Adipocyte (in vitro differentiated cells): ENCODE measurements around the gene ARL4D.
"Not testable (repeated sequence)": the region's sequence is repeated elsewhere in the genome, so short reads cannot be mapped to it uniquely, and the experiment has no call there.

Source experiments
- DNase-seq: peaks from one replicate; pipeline ENCODE4 v3.0.0-alpha.2; 2015; ENCODE audit warnings: low read depth
- H3K27me3 ChIP-seq: replicated peaks from 2 replicates; pipeline ENCODE4 v1.7.0; 2013; ENCODE audit warnings: mild to moderate bottlenecking, low read length, moderate library complexity; ENCODE audit not compliant: control insufficient read depth, insufficient read depth
- H3K36me3 ChIP-seq: 2 replicates; pipeline ENCODE4 v1.7.0; 2013; ENCODE audit warnings: low read length, mild to moderate bottlenecking, moderate library complexity; ENCODE audit not compliant: control insufficient read depth, insufficient read depth, severe bottlenecking
- H3K4me1 ChIP-seq: 2 replicates; pipeline ENCODE4 v1.7.0; 2013; ENCODE audit warnings: mild to moderate bottlenecking, low read length, moderate library complexity; ENCODE audit not compliant: control insufficient read depth, insufficient read depth
- H3K4me3 ChIP-seq: 2 replicates; pipeline ENCODE4 v1.7.0; 2013; ENCODE audit warnings: mild to moderate bottlenecking, low read length, moderate library complexity
- H3K9ac ChIP-seq: 2 replicates; pipeline ENCODE4 v1.7.0; 2013; ENCODE audit warnings: mild to moderate bottlenecking, low read length, moderate library complexity
- H3K9me3 ChIP-seq: 2 replicates; pipeline ENCODE4 v1.7.0; 2013; ENCODE audit warnings: mild to moderate bottlenecking, low read length, moderate library complexity; ENCODE audit not compliant: control insufficient read depth

The ARL4D gene

DNA sequence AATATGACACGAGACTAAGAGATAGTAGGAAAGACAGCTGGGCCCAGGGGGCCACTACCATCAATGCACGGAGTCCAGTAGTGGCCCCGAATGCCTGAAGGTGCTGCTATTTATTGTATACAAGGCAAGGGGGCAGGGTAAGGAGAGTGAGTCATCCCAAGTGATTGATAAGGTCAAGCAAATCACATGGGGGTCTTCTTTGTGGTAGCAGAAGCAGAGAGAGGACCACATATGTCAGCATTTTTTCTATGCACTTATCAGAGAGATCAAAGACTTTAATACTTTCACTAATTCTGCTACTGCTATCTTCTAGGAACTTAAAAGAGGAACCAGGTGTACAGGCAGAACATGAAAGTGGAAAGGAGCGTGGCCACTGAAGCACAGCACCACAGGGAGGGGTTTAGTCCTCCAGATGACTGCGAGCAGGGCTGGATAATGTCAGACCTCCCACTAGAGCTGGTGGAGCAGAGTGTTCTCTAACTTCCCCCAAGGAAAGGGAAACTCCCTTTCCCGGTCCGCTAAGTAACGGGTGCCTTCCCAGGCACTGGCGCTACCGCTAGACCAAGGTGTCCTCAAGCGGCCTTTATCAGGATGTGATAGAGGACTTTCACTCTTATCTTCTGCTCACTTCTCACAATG lies 26.4 kb upstream of the ARL4D start:
- Histone ChIP-seq H3K9me3 (no peaks in the 10 kb centered on the region), H3K27me3 (no peaks in the 10 kb centered on the region), H3K4me1 (peaks cover 18% of the 10 kb centered on the region), H3K9ac (no peak overlapping the region), H3K4me3 (no peak overlapping the region), H3K36me3 (no peaks in the 10 kb centered on the region)
- DNase-seq: no peak

DNA sequence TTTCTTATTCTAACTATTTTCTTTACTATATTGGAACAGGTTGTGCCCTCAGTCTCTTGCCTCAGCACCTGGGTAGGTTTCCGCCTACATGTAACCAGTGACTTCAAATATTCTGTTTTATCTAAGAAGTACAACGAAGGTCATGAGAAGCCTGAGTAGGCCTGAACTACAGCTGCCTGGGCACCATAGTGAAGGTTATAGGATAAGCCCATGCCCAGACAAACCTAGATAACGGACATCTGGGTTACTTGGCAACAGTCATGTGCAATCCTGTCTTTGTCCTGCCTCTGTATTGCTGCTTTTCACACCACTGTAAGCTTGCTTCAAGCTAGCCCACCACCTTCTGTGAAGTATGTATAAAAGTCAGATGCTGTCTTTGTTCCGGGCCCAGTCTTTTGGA lies 25.4 kb upstream of the ARL4D start:
- no peak for DNase-seq
- H3K4me1 ChIP-seq: peaks cover 15% of the 10 kb centered on the region
- no peaks in the 10 kb centered on the region for H3K36me3 ChIP-seq

DNA sequence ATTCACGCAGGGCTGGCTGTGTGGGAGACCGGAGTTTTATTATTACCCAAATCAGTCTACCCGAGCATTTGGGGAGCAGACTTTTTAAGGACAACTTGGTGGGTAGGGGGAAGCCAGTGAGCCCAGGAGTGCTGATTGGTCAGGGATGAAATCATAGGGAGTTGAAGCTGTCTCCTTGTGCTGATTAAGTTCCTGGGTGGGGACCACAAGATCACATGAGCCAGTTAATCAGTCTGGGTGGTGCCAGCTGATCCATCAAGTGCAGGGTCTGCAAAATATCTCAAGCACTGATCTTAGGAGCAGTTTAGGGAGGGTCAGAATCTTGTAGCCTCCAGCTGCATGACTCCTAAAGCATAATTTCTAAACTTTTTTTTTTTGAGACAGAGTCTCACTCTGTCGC lies 22.9 kb upstream of the ARL4D start:
- H3K4me1 ChIP-seq, H3K4me3 ChIP-seq, DNase-seq, H3K27me3 ChIP-seq, H3K36me3 ChIP-seq, H3K9ac ChIP-seq: not testable (repeated sequence)
- peaks cover 13% of the 10 kb centered on the region for H3K9me3 ChIP-seq

More for the DNA sequence above, 25.4 kb upstream of the ARL4D start:
- no peak overlapping the region for H3K4me3 ChIP-seq
- H3K9me3 ChIP-seq: no peaks in the 10 kb centered on the region
- no peak overlapping the region for H3K9ac ChIP-seq
- no peaks in the 10 kb centered on the region for H3K27me3 ChIP-seq

DNA sequence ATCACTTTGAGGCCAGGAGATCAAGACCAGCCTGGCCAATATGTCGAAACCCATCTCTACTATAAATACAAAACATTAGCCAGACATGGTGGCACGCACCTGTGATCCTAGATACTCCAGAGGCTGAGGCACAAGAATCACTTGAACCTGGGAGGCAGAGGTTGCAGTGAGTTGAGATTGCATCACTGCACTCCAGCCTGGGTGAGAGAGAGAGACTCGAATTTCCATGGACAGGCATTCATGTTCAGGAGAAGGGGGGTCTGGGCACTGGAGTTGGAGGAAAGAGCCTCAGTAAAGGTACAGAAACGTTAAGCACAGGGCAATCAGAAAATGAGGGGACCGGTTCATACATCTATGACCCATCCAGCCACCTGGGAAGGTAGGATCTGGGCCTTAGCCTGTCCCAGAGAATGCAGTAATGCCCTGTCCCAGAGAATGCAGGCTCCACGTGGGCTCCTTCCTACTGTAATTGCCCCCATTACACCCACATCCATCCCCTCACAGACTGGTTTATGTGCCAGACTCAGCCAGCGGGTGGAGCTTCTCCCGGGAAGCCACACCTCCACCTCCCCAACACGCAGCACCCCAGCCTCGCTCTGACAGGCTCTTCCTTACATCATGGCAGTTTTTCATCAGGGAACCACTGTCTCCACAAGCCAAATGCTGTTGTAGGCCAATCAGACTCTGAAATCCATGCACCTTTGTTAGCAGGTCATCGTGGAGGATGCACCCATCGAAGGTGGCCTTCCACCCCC lies 21.6 kb upstream of the ARL4D start:
- H3K9ac ChIP-seq: no peak overlapping the region
- peaks cover 3% of the 10 kb centered on the region for H3K4me1 ChIP-seq
- no peaks in the 10 kb centered on the region for H3K27me3 ChIP-seq

DNA sequence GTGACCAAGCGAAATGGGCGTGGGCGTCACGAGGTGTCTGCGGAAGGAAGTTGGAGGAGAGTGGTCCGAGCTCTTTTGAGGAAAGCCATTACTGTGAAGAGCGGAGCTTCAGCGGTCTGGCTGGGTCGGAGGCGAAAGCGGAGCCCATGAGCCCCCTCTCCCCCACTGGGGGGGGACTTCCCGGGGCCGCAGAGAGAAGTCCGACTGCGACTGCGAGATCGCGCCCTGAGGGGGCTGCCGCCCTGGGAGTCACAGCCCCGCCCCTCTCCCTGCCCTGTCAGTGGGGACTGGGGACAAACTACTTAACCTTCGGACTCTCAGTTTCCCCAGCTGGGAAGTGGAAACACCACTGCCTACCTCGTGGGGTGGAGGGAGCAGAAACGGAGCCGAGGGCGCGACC lies 20.0 kb upstream of the ARL4D start:
- DNase-seq: no peak
- H3K36me3 ChIP-seq: no peaks in the 10 kb centered on the region
- H3K9ac ChIP-seq: no peak overlapping the region
- H3K4me3 ChIP-seq: no peak overlapping the region
- peaks cover 3% of the 10 kb centered on the region for H3K4me1 ChIP-seq
- H3K9me3 ChIP-seq: peaks cover 16% of the 10 kb centered on the region
- no peaks in the 10 kb centered on the region for H3K27me3 ChIP-seq

More for the DNA sequence above, 21.6 kb upstream of the ARL4D start:
- H3K4me3 ChIP-seq: no peak overlapping the region
- peaks cover 16% of the 10 kb centered on the region for H3K9me3 ChIP-seq
- no peaks in the 10 kb centered on the region for H3K36me3 ChIP-seq
- DNase-seq: no peak

DNA sequence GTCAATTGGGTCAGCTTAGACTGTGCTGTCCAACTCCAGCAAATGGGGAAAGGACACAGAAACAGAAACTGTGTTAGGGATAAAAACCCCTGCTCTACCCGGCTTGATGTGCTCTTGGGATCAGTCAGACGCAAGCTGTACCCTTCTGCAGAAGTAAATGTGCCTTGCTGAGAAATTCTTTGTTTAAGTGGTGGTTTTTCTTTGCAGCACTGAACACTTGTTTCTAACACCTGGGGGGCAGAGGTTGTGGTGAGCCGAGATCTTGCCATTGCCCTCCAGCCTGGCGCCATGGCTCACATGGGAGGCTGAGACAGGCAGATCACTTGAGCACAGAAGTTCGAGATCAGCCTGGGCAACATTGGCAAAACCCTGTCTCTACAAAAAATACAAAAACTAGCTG lies 18.5 kb upstream of the ARL4D start:
- DNase-seq: no peak
- no peaks in the 10 kb centered on the region for H3K36me3 ChIP-seq

DNA sequence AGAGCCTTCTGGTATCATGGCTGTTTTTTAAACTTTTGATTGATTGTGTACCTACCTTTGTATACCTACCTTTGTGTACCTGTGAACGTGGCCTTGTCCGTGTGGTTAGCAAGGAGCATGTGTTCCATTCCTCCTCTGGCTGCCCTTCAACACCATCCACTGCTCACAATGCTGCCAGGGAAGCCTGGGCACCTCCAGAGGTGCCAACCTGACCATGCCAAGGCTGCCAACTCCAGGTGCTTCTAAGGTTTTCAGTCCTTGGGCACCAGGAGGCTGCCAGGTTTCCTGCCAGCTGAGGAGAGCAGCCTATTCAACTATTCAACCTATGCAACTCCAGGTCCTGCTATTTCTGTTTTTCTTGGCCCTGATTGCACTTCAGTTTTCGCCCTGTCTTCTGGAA lies 17.6 kb upstream of the ARL4D start:
- no peak for DNase-seq
- Histone ChIP-seq H3K27me3 (no peaks in the 10 kb centered on the region), H3K9ac (no peak overlapping the region), H3K4me3 (no peak overlapping the region), H3K4me1 (no peaks in the 10 kb centered on the region), H3K36me3 (no peaks in the 10 kb centered on the region), H3K9me3 (peaks cover 16% of the 10 kb centered on the region)

More for the DNA sequence above, 18.5 kb upstream of the ARL4D start:
- no peak overlapping the region for H3K4me3 ChIP-seq
- H3K9me3 ChIP-seq: peaks cover 16% of the 10 kb centered on the region
- no peaks in the 10 kb centered on the region for H3K4me1 ChIP-seq
- H3K9ac ChIP-seq: no peak overlapping the region
- H3K27me3 ChIP-seq: no peaks in the 10 kb centered on the region

DNA sequence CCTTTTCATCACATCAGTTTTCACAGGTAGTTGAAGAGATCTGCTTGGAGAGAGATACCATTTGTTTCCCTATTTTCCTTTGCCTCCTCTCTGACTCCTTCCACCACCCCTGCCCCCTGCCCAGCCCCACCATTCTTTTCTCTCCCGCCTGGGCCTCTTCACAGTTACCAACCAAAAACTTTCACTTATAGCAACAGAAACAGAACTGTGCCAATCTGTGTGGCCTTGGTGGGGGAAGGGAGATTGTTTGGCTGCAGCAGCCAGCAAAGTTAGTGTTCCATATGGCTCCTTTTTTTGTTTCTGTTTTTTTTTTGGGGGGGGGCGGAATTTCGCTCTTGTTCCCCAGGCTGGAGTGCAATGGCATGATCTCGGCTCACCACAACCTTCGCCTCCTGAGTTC lies 17.2 kb upstream of the ARL4D start:
- no peak for DNase-seq

DNA sequence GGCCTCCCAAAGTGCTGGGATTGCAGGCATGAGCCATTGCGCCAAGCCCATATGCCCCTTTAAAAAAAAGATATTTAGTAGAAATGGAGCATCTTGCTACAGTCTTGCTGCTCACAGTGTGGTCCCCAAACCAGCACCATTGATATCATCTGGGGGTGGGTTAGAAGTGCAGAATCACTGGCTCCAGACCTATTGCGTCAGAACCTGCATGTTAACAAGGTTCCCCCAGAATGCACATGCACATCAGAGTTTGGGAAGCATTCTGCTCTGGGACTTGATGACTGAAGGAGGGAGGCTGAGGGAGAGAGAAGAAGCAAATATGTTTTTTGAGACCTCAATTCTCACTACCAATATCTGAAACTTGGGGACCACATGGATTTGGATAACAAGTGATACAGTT lies 16.0 kb upstream of the ARL4D start:
- DNase-seq: no peak
- no peaks in the 10 kb centered on the region for H3K27me3 ChIP-seq
- no peaks in the 10 kb centered on the region for H3K36me3 ChIP-seq
- peaks cover 16% of the 10 kb centered on the region for H3K9me3 ChIP-seq
- H3K9ac ChIP-seq: no peak overlapping the region
- H3K4me1 ChIP-seq: peaks cover 4% of the 10 kb centered on the region
- H3K4me3 ChIP-seq: no peak overlapping the region

More for the DNA sequence above, 17.2 kb upstream of the ARL4D start:
- Histone ChIP-seq H3K9me3 (peaks cover 16% of the 10 kb centered on the region), H3K4me1 (no peaks in the 10 kb centered on the region), H3K36me3 (no peaks in the 10 kb centered on the region), H3K27me3 (no peaks in the 10 kb centered on the region), H3K4me3 (no peak overlapping the region), H3K9ac (no peak overlapping the region)

DNA sequence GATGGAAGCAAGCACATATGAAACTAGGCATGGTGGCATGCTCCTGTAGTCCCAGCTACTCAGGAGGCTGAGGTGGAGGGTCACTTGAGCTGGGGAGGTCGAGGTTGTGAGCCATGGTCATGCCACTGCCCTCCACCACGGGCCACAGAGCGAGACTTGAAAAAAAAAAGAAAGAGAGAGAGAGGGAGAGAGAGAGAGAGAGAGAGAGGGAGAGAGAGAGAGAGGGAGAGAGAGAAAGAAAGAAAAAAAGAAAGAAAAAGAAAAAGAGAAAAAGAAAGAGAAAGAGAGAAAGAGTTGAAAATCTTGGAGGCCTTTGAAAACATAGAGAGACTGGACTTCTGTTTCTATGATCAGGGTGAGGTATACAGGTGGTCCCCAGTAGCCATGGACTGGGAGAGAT lies 15.4 kb upstream of the ARL4D start:
- H3K9ac ChIP-seq: no peak overlapping the region
- H3K4me1 ChIP-seq: peaks cover 4% of the 10 kb centered on the region
- no peak overlapping the region for H3K4me3 ChIP-seq
- no peaks in the 10 kb centered on the region for H3K36me3 ChIP-seq
- H3K27me3 ChIP-seq: no peaks in the 10 kb centered on the region
- H3K9me3 ChIP-seq: peaks cover 16% of the 10 kb centered on the region
- DNase-seq: no peak

DNA sequence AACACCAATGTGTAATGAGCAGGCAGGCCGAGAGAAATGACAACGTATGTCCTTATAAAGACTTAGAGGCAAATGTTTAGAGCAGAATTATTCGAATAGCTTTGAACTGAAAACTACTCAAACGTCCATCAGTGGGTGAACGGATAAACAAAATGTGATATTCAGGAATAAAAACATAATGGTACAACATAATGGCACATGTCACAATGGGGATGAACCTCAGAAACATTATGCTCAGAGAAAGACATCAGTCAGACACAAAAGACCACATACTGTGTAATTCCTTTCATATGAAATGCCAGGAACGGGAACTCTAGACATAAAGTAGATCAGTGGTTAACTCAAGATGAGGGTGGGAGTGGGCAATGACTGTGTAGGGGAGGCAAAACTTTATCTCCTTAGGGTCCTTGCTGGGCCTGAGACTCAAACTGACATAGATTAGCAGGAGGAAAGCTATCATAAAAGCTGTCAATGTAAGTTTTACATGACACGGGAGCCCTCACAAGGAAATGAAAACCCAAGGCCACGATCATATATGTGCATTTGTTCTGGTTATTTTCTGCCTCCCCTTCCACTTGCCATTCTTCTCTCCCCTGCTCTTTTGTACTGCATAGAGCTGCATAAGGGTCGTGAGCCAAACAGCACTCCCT lies 14.8 kb upstream of the ARL4D start:
- H3K4me1 ChIP-seq: peaks cover 8% of the 10 kb centered on the region
- DNase-seq: no peak
- H3K9me3 ChIP-seq: peaks cover 16% of the 10 kb centered on the region
- H3K9ac ChIP-seq: no peak overlapping the region
- no peak overlapping the region for H3K4me3 ChIP-seq
- H3K36me3 ChIP-seq: no peaks in the 10 kb centered on the region
- no peaks in the 10 kb centered on the region for H3K27me3 ChIP-seq
